Breast epithelium (tissue), 4 donors: ENCODE measurements around the gene KCNG2. TPM values are rescaled to one million over a fixed set of nuclear protein-coding genes. Genes with fewer than 3 reads are reported as not detected.

Source experiments
- DNase-seq, 2 donors: peaks; one replicate each; pipeline ENCODE4 v3.0.0-alpha.2; 2019; ENCODE audit warnings: low spot score in 2 of 2
- H3K27ac ChIP-seq, 2 donors: fragments of 200-600 bp; sonication (generic) in 1 of 2; one replicate each; pipeline ENCODE4 v1.5.1; 2016 to 2019; ENCODE audit warnings: mild to moderate bottlenecking in 1 of 2
- H3K27me3 ChIP-seq, 2 donors: fragments of 200-600 bp; sonication (generic) in 1 of 2; one replicate each; pipeline versions ENCODE4 v1.5.1 to v1.6.0; 2017 to 2019; ENCODE audit warnings: control low read depth in 1 of 2, mild to moderate bottlenecking in 1 of 2
- H3K36me3 ChIP-seq: fragments of 200-600 bp; one replicate; pipeline ENCODE4 v1.5.1; 2019
- H3K4me1 ChIP-seq, 2 donors: fragments of 200-600 bp; sonication (generic); one replicate each; pipeline ENCODE4 v1.5.1; 2016 to 2019; ENCODE audit warnings: control low read depth in 1 of 2
- H3K4me3 ChIP-seq, 3 donors: fragments of 200-600 bp; sonication (generic); 1 replicate in 2 of 3; 2 replicates in 1 of 3; pipeline ENCODE4 v1.5.1; 2016 to 2019; ENCODE audit warnings: mild to moderate bottlenecking in 3 of 3, moderate library complexity in 2 of 3
- H3K9me3 ChIP-seq, 2 donors: fragments of 200-600 bp; sonication (generic) in 1 of 2; one replicate each; pipeline ENCODE4 v1.5.1; 2016 to 2019; ENCODE audit warnings: control low read depth in 1 of 2
- POLR2A ChIP-seq: fragments of 450-650 bp; IDR thresholded peaks from one replicate; pipeline ENCODE4 v1.6.1; 2016; ENCODE audit warnings: antibody characterized with exemption, mild to moderate bottlenecking, moderate library complexity
- POLR2AphosphoS5 ChIP-seq, 3 donors: sonication (generic); formaldehyde crosslinking; IDR thresholded peaks; one replicate each; pipeline ENCODE4 v1.6.1; 2017; ENCODE audit warnings: antibody characterized with exemption in 3 of 3
- intact Hi-C: fragments of 100-400 bp; cut with DNase I; formaldehyde crosslinking; loops from one replicate; pipeline ENCODE4 v1.15.1; 2023; ENCODE audit warnings: low total_unique reads
- total RNA-seq, 3 donors: library from RNA; depleted of rRNA; stranded (reverse); fragments of >200 nt; gene quantifications; one replicate each; pipeline ENCODE4 v1.1.0, GENCODE V29; 2016
- TF ChIP-seq, protein P1 (sequence below), 3 donors: fragments of 450-650 bp; IDR thresholded peaks; one replicate each; pipeline ENCODE4 v1.5.1; 2016 to 2017; ENCODE audit warnings: antibody characterized with exemption in 3 of 3, mild to moderate bottlenecking in 3 of 3, moderate library complexity in 3 of 3

Gene KCNG2
- total RNA-seq, 3 donors from 2014 or later, result 0.32 to 1.6 (median 0.66) TPM

DNA sequence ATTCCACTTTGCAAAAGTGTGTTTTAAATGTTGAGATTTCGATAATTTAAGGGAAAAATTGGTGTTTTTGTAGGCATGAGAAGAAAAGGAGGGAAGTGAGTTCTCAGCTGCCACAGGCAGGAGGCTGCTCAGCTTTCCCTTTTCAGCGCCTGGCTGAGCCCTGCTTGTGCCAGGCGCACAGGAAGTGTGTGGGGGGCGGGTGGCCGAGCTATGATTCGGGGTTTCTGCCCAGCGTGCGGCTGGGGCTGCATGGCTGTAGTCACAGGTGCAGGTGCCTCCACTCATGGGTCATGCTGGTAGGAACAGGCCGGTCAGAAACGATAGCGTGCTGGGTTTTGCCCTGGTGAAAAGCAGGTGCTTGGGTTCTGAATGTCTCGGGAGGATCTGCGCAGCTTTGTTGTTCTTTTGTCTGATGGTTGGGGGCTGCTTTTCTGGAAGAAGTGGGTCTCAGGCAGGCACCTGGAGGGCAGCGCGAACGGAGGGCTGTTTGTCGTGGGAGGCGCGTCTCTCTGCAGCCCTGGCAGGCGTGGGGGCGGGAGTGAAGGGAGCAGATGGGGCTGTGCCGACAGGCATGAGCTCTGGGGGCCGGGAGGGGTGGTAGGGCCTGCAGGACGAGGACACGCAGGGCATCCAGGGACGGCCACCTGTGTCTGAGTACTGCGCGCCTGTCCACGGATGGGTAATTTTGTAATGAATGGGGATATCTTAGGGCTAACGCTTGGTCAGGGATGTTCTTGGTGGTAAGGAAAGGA is 2.1 kb downstream of the KCNG2 start:
- intact Hi-C loops, result no loop called here
- Histone ChIP-seq H3K9me3 (no peaks in the 10 kb centered on the region), H3K4me3 (no peak overlapping the region), H3K27me3 (peaks cover 17 to 47% of the 10 kb centered on the region in 2 donors), H3K36me3 (no peaks in the 10 kb centered on the region), H3K4me1 (peaks cover 2 to 8% of the 10 kb centered on the region in 2 donors), H3K27ac (no peak overlapping the region)
- TF ChIP-seq, protein P1, sequence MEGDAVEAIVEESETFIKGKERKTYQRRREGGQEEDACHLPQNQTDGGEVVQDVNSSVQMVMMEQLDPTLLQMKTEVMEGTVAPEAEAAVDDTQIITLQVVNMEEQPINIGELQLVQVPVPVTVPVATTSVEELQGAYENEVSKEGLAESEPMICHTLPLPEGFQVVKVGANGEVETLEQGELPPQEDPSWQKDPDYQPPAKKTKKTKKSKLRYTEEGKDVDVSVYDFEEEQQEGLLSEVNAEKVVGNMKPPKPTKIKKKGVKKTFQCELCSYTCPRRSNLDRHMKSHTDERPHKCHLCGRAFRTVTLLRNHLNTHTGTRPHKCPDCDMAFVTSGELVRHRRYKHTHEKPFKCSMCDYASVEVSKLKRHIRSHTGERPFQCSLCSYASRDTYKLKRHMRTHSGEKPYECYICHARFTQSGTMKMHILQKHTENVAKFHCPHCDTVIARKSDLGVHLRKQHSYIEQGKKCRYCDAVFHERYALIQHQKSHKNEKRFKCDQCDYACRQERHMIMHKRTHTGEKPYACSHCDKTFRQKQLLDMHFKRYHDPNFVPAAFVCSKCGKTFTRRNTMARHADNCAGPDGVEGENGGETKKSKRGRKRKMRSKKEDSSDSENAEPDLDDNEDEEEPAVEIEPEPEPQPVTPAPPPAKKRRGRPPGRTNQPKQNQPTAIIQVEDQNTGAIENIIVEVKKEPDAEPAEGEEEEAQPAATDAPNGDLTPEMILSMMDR (IDR thresholded peaks at IDR 0.05), result no peak
- TF ChIP-seq POLR2A, result no peak
- no peak for TF ChIP-seq POLR2AphosphoS5 (IDR thresholded peaks at IDR 0.05)
- peak in 1 of 2 donors; percentile 43 for DNase-seq

DNA sequence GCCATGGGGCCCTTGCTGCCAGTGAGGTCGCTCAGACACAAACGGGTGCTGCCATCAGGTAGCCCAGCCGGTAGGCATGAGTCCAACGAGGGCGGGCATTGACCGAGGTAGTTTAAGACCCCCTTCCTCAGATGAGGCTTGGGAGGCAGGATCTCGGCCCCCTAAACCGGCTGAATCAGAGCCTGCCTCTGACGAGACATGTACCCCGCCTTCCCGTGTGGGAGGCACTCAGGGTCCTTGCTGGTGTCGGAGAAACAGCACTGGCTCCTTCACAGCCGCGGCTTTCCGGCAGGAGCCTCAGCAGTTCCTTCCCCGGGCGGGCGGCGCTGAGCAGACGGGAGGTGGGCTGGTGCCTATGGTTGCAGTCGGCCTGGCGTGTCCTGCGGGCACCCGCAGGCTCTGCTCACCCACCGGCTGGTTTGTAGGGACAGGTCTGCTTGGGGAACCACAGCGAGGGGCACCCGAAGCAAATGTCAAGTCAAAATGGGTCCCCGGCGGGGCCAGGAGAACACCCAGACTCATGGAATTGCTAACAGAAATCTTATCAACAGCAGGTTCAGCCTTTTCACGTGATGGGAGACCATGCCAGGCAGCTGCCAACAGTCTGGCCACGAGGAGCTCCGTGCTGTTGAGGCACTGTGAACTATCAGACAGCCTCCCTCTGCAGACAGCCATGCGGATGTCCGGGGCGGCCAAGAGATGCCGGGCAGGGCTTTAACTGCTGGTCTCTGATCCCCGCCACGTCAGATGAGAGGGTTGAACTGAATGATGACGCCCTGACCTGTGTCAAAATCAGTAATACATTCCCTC is 2.8 kb downstream of the KCNG2 start:
- TF ChIP-seq POLR2A (no peak), POLR2AphosphoS5 (IDR thresholded peaks at IDR 0.05) (no peak)
- TF ChIP-seq, protein P1 (IDR thresholded peaks at IDR 0.05), result no peak
- peaks cover 2 to 8% of the 10 kb centered on the region in 2 donors for H3K4me1 ChIP-seq
- intact Hi-C loops, result no loop called here

DNA sequence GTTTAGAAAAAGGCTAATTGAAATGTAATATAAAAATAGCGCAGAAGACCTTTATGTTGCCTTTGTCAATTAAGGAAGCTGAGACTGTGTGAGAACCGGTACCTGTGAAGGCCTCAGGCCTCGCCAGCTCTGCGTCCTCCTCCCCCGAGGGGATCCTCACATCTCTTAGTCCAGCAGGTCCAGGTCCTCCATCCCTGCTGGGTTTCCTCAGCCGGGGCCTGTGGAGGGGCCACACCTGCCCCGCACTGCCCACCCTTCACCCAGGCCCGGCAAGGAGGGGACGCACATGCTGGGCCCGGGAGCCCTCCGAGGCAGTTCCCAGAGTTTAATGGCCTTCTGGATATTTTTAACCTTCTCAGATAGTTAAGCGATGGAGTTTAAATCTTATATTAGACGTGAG is 3.5 kb downstream of the KCNG2 start:
- Histone ChIP-seq H3K4me3 (no peak overlapping the region), H3K4me1 (peaks cover 2 to 8% of the 10 kb centered on the region in 2 donors), H3K9me3 (no peaks in the 10 kb centered on the region), H3K36me3 (no peaks in the 10 kb centered on the region), H3K27ac (no peak overlapping the region), H3K27me3 (peaks cover 17 to 47% of the 10 kb centered on the region in 2 donors)
- peak in 1 of 2 donors; percentile 15 for DNase-seq
- intact Hi-C loops, result no loop called here
- TF ChIP-seq POLR2A, result no peak
- no peak for TF ChIP-seq POLR2AphosphoS5 (IDR thresholded peaks at IDR 0.05)

More for the DNA sequence above, 2.8 kb downstream of the KCNG2 start:
- H3K4me3 ChIP-seq, result no peak overlapping the region
- no peaks in the 10 kb centered on the region for H3K9me3 ChIP-seq
- no peak overlapping the region for H3K27ac ChIP-seq
- DNase-seq, result peak in 1 of 2 donors; percentile 45
- no peaks in the 10 kb centered on the region for H3K36me3 ChIP-seq
- H3K27me3 ChIP-seq, result peaks cover 17 to 47% of the 10 kb centered on the region in 2 donors

GRCh38 chr18:79801641-79802040 is 3.9 kb downstream of the KCNG2 start:
- no peak overlapping the region for H3K4me3 ChIP-seq

DNA sequence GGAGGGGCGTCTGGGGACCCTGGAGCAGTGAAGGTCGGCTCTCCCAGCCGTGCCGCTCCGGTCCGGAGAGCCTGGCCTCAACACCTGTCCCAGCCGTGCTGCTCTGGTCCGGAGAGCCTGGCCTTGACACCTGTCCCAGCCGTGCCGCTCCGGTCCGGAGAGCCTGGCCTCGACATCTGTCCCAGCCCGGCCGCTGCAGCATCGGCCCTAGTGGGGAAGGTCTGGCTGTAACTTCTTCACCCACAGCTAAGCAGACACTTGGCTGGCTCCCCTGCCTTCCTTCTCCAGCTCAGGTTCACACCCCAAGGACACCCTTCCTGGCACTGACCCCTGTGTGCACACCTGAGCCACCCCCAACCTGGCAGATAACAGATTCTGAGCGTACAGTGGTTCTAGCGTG is 4.6 kb downstream of the KCNG2 start:
- peaks cover 2 to 8% of the 10 kb centered on the region in 2 donors for H3K4me1 ChIP-seq
- H3K27me3 ChIP-seq, result peaks cover 17 to 44% of the 10 kb centered on the region in 2 donors
- no peak overlapping the region for H3K27ac ChIP-seq
- H3K4me3 ChIP-seq, result no peak overlapping the region
- no peaks in the 10 kb centered on the region for H3K36me3 ChIP-seq
- intact Hi-C loops, result no loop called here
- H3K9me3 ChIP-seq, result no peaks in the 10 kb centered on the region
- TF ChIP-seq POLR2AphosphoS5 (IDR thresholded peaks at IDR 0.05) (no peak), POLR2A (no peak)
- TF ChIP-seq, protein P1 (IDR thresholded peaks at IDR 0.05), result no peak
- peak in 1 of 2 donors; percentile 48 for DNase-seq

More at GRCh38 chr18:79801641-79802040, 3.9 kb downstream of the KCNG2 start:
- intact Hi-C loops, result no loop called here
- H3K9me3 ChIP-seq, result no peaks in the 10 kb centered on the region
- H3K36me3 ChIP-seq, result no peaks in the 10 kb centered on the region
- peaks cover 17 to 47% of the 10 kb centered on the region in 2 donors for H3K27me3 ChIP-seq
- peaks cover 2 to 8% of the 10 kb centered on the region in 2 donors for H3K4me1 ChIP-seq
- TF ChIP-seq, protein P1 (IDR thresholded peaks at IDR 0.05), result no peak
- TF ChIP-seq POLR2AphosphoS5 (IDR thresholded peaks at IDR 0.05) (no peak), POLR2A (no peak)
- peak in 1 of 2 donors; percentile 27 for DNase-seq
- no peak overlapping the region for H3K27ac ChIP-seq
